CD4-positive, alpha-beta T cell treated with Interleukin-6 for 4 hours (primary cell): ENCODE measurements around the gene EEF1G.
"Not testable (repeated sequence)": the region's sequence is repeated elsewhere in the genome, so short reads cannot be mapped to it uniquely, and the experiment has no call there.

Experiments used
- DNase-seq: peaks from one replicate; pipeline ENCODE4 v3.0.0-alpha.2; 2020; ENCODE audit warnings: mixed read lengths

The EEF1G gene

DNA sequence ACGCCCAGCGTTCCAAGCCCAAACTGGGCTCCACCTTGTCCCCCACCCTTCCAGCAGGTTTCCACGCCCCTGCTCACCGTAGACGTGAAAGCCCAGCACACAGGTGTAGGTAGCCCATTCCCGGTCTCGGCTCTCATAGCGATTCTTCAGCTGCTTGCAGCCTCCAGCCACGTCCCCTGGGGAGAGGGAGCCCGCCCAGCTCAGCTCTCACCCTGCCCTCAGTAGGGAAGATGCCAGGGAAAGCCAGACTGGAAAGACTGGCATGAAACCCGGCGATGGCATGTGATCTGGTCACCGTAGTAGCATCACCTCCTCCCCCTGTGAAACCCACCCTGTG is 29.3 kb upstream of the EEF1G start:
- no peak for DNase-seq

DNA sequence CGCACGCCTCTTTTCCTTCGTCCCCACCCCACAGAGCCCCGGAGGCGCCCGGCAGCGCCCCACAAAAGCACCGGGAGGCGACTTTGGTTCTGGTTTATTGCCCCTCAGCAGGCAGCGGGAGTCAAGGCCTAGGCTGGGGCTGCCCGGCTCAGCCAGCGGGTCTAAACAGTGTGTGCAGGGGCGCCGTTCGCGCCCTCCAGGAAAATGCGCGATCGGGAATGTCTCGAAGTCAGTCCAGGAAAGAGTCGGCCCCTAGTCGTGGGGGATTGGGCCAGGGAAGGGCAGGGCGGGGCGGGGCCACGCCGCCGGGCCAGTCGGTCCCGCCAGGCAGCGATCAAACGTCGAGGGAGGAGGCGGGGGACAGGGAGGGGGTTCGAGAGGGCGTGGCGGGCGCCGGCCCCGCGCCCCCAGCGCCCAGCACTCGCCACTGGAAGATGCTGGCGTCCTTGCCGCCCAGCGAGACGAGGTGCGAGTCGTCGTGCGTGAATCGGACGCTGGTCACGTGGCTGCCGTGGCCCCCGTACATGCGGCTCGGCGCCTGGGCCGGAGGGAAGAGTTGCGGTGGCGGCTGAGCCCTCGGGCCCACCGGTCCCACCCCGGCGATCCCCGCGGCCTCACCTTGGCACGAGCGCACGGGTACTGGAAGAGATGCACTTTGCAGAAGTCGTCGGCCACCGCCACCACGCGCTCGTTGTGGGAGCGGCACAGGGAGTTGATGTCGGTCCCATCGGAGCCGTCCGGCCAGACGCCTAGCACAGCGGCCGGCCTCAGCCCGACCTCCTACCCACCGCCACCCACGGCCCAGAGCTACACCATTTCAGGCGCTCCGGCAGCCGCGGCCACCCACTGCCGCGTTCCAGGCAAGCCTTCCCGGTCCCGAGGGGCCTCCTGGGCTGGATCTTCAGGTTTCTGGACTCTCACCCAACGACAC is 28.7 kb upstream of the EEF1G start:
- peak; percentile 64 for DNase-seq

DNA sequence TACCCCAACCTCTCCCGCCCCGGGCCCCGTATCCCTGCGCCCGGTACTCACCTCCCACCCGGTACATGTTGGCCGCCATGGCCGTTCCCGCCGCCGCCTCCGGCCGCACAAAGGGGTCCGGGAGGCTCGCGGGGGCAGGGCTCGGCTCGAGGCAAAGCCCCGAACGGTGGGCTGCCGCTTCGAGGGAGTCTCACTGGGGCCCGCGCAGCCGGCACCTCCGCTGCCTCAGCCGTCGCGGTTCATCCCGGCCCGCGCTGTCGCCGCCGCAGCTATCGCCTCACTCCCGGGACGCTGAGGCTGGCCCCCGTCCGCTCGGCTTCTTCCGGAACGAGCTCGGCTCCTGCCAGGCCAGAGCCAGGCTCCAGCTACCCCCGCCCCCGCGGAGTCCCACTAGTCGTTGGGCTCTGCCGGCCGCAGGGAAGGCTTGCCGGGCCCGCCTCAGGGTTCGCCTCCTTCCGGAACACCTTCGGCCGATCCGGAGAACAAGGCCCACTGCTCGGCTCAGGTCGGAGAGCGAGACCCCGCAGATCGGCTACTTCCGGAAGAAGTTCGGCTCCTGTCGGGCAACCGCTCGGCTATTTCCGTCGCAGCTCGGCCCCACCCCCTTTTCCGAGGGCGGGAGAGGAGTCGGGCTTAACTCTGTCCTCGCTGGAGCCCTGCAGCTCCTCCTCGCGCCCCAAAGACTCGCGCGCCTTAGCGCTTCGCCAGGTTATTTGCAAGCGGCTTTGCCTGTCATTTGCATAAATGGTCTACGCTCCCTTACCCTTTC is 27.9 kb upstream of the EEF1G start, which contains the start of gene MTA2:
Gene MTA2, minus strand, starts transcription at position 494 of the 769 bp plus-strand sequence. Its CDS starts 415 bp downstream, at position 79.
- peak; percentile 99 for DNase-seq

DNA sequence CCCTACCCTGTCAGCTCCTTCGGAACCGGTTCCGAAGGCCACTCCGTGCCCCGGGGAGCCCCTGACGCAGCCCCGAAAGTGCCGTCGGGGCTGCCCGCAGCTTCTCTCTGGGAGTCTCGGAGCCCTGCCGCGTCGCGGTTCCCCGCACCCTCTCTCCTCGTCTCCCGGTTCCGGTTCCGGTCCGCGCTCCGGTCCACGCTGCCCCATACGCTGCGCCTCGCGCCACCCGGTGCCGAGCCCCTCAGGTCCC is 27.4 kb upstream of the EEF1G start:
- peak; percentile 61 for DNase-seq

DNA sequence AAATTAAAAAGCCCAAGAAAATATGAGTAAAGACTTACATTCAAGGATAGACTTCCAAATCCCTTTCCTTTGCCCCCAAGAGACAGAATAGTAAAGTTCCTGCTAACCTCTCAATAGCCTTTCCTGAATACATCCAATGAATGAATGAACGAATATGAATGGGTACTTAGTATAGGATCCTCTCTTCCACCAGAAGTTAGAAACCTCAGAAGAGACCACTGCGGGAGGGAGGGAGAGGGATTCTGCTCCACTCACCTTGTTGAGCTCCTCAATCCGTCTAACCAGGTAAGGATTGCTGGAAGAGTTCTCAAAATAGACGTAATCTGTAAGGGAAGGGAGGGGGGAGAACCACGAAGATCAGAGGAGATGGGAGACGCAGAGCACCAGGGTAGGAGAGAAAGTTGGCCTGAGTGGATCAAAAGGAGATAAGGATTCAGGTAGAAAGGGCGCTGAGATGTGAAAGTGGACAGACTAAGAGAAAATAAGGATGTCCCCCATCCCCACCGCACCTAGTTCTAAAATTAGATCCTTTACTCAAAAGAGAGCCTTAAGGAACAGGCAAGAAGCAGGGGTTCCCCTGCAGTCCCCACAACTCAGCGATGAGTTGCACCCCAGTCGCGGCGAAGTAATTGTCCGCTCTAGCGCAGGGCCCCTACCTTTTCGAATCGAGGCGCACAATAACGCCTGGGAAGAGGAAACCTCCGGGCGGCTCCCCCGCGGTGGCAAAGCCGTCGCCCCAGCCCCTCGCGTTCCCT is 26.9 kb upstream of the EEF1G start:
- DNase-seq: no peak

DNA sequence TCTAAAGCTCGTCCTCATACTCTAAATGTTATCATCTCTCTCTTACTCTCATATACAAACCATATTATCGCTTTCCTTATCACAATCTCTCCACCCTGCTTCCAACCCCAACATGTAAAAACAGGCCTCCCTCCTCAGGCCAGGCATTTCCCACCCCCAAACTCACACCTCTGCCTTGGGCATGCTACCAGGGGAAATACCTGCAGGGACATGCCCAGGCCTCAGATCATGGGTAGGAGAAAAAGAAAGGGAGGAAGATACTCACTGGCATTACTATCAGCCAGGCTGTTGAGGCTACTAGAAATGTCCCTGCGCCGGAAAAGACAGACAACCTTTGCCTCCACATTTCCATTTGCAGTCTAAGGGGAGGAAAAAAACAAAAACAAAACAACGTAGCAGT is 26.2 kb upstream of the EEF1G start:
- no peak for DNase-seq

DNA sequence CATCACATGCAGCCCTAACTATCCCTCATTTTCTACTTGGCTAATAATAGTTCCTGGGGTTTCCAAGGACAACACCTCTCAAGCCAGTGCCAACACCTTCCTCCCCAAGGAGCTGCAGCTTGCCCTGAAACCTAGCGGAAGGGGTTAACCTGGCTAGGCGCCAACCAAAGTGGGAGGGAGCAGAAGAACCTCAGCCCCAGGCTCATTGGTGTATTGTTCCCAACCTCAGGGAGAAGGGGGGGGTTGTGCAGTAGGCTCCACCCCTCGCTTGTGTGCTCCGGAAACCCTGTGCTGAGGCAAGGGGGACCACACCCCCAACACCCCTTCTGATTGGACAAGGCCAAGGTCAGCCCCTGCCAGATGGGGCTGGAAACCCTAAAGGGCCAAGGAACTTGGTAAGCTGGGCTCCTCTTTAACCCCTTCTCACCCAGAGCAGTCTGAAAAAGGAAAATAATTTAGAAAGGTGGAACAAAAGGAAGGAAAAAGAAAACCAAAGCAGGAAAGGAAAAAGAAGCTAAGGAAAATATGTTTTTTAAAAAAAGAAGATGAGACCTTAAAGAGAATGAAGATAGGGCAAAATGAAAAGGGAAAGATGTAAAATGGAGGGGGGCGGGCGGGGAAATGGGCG is 25.5 kb upstream of the EEF1G start:
- DNase-seq: peak; percentile 98

DNA sequence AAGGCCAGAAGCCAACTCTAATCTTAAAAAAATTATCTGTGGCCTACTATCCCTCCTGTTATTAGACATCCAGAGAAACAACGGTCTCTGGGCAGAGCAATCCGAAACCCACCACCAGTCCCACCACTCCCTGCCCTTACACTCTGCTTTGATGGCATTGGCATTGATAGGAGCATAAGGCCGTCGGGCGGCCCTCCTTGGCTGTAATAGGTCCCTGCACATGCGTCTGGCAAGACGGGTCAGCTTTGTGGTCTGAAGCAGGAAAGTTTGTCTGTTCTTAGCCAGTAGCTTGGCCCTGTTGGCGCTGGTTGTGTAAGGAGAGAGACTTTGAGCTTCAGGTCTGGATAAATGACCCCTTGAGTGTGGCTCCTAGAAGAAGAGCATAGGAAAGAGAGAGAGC is 21.4 kb upstream of the EEF1G start:
- DNase-seq: no peak

DNA sequence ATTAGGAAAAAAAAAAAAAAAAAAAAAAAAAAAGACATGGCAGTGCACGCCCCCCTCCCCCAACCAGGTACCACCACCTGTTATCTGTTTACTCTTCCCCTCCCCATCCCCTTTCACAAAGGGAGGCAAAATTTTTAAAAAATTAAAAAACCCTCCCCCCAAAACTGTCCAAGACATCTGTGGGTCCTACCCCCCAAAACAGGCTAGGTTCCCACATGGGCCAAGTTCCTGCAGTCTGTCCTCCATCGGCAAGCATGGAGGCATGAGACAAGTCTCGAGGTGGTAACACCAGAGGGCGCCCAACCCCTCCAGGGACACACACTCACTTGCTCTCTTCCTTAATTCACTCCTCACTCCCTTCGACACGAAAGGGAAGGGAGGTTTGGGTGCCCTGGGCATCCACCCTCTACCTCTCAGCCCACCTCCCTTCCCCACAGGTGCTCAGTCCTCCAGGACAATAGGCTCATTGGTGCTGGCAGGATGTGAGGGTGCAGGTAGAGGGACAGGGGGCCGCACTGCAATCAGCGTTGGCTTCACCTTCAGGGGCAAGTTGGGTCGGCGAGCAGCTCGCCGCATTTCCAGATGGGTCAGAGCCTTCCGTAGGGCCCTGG is 19.8 kb upstream of the EEF1G start:
- DNase-seq: peak; percentile 87

DNA sequence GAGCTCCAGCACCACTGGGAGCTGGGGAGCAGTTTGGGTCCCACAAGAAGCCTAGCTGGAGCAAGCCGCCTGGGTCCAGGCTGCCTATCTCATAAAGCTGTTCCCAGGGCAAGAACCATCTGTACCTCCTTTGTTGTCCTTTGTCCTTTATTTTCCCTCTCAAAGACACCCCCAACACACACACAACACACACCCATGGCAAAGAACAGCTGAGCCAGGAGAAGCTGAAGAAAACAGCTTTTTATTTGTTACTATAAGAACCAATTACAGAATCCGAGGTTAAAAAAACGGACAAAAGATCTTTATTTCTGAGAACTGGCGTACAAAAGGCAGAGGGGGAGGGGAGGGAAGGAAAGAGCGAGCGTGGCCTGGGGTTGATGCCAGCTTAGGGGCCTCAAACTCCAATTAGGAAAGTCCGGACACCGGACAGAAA is 19.3 kb upstream of the EEF1G start:
- DNase-seq: no peak

DNA sequence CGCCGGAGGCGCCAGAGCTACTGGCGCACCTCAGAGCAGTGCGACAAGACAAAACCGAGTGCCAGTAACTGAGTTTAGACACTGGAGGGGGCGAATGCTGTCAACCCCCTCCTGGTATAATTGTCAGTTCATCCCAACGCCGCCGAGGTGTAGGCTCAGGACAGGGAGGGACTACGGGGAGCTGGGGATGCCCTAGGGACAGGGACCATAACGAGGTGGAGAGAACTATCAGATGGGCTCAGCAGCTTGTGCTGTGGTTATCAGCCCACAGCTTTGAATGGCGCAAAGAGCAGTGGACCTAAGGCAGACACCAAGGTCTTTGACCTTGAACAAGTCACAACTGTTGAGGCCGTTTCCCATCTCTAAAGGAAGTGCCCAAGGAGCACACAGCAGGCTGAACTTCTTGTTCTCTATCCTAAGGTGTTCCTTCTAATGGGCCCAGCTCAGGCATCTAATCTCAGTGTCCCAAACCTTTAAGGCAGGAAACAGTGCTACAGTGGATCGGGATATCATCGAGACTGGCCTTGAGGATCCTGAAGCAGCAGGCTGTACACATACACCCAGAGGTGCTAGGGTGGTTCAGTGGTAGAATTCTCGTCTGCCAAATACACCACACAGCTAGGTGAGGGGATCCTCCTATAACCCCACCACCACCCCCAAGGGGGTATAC is 18.6 kb upstream of the EEF1G start:
- DNase-seq: no peak

DNA sequence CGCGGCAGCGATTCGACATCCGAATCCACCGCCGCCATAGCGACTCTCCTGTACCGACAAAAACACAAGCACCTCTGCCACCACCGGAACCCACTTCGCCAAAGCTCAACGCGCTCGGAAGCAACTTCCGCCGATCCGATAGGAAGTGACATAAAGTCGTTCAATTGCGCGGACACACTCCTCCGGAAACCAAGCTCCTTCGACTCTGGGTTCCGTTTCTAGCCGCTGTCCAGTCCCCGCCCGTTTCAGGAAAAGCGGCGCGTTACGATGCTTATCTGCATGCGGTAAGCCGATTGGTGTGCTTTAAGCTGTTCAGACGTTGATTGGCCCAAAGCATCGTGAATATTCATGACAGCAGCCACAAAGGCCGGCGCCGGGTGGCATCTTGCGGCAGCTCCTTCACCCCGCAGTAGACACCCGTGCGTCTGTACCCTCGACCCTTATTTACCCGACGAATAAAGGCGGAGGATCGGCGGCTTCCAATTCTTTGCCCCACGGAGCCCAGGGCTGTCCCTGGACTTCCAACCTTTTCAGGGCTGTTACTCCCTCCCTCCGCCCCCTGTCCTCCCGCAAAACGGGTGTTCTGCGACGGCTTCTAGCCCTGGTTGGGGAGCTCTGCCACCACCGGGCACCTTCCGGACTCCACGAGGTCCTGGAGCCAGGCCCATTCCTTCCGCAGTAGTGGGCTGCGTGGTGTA is 17.9 kb upstream of the EEF1G start, which contains the start of gene TUT1:
Gene TUT1, minus strand, starts transcription at position 76 of the 698 bp plus-strand sequence. Its CDS starts 38 bp downstream, at position 38.
- DNase-seq: peak; percentile 96

DNA sequence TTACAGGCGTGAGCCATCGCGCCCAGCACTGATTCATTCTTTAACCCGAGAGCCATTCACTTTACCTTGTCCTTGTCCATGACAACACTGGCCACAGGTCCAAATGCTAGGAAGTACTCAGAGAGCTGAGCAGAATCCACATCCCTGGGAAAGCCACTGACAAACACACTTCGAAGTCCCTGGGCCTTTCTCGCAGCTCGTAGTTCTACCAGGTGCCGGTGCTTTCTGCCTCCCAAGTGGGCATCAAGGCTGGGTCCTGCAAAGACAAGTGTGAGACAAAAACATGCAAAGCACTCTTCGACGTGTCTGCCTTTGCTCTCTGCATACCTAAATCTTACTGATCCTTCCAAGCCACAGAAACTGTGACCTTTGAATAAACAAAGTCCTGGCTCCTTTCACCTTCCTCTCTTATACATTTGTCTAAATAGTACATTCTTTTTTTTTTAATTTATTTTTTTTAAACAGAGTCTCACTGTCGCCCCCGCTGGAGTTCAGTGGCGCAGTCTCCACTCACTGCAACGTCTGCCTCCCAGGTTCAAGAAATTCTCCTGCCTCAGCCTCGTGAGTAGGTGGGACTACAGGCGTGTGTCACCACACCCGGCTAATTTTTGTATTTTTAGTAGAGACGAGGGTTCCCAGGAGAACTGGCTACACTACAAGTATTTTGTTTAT is 15.4 kb upstream of the EEF1G start:
- DNase-seq: peak; percentile 20

DNA sequence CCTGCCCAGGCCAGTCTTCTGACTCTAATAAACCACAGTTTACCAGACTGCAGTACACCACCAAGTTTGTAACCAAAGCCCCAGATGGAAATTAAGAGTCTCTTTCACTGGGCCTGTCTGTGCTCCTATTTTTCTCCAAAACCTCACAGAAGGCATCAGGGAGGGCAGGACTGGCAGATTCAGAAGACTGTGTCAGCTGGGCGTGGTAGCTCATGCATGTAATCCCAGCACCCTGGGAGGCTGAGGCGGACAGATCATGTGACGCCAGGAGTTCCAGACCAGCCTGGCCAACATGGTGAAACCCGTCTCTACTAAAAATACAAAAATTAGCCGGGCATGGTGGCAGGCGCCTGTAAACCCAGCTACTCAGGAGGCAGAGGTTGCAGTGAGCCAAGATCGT is 11.7 kb upstream of the EEF1G start:
- DNase-seq: not testable (repeated sequence)

DNA sequence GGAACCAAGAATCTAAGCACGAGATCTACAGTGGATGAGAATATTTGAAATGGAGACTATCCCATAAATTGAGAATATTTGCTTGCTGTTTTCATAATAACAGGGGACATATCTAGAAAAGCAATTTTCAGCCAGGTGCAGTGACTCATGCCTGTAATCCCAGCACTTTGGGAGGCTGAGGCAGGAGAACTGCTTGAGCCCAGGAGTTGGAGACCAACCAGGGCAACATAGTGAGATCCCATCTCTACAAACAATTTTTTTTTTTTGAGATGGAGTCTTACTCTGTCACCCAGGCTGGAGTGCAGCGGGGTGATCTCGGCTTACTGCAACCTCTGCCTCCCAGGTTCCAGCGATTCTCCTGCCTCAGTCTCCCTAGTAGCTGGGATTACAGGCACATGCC is 8.0 kb upstream of the EEF1G start:
- DNase-seq: not testable (repeated sequence)

DNA sequence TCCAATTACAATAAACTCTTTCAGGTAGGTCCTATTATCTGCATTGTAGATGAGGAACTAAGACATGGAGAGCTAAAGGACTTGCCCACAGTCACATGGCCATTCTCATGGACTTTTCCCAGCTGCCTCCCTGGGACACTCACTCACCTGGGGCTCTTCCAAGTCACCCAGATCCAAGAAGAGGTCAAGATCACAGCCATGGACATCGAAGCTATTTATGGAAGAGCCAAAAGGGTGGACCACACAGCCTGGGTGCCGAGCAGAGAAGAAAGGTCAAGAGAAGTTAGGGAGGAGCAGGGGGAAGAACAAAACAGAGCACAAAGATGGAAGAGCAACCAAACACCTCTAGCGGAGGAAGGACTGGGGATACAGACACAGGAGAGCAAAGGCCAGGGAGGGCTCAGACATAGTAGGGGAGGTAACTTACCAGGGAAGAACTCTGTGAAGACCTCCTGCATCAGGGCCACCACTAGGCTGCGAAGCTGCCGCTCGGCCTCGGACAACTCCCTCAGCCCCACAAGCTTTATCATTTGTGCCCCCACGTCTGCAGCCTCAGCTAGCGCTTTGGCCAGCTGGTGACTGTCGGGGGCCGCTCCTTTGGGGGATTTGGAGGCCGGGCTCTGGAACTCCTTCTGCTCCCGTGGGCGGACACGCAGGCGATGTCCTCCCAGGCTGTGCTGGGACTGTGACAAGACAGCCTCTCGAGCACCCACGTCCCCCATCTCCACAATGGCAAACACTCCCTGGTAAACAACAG is 7.4 kb upstream of the EEF1G start:
- no peak for DNase-seq

DNA sequence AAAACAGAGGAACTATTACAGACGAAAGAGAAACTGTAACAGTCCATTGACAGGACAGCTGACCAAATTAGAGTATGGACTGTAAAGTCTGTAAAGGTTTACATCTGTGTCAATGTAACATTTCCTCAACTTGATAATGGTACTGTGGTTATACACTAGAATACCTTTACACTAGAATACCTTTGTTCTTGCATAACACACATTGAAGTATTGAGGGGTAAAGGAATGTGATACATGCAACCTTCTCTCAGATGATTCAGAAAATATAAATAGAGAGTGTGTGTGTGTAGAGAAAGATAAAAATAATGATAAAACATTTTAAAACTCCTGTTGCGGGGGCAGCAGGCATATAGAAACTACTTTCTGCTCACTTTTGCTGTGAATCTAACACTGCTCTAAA is 5.6 kb upstream of the EEF1G start:
- DNase-seq: no peak

DNA sequence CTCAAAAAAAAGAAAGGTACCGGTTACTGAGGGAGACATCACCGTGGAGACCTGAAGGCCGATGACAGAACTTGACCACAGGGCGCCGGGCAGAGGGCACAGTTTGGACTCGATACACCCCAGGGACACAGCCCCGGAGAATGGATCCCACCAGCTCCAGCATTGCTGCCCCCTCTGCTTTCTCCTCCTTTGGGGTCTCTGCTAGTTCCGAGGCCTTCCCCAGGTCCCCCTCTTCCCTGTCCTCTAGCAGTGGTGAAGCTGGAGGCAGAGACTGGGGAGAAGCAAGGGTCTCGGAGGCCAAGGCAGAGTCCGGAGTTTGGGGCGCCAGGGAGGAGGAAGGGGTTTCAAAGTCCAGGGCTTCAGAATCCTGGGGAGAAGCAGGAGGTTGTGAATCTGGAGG is 4.8 kb upstream of the EEF1G start:
- DNase-seq: no peak

DNA sequence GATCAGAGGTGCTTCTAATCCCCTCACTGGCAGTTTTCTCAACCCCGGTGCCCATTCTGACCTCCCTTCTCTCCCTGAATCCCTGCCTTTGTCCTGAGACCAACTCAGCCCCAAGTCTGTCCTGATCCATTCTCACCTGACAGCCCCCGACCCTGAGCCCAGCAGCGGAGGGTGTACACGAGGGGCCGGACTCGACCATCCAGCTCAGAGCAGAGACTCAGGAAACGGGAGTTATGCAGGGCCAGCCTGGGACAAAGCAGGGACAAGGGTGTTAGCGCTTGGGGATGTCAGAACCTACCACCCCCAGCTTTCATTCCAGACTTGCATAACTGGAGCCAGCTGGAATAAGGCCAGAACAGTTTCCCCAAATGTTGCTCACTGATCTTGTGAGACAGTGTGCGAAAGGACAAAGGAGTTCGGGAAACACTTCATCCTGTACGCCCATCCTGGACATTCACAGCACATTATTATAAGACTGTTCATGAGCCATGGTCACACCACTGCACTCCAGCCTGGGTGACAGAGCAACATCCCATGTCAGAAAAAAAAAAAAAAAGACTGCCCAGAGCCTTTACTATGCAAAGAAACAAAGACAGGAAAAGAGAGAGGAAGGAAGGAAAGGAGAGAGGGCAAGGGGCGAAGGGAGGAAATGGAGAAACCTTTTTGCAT is 3.5 kb upstream of the EEF1G start:
- no peak for DNase-seq
